Tibial nerve (tissue), 4 donors: Measurements from ENCODE around the gene IRS1. TPM values are rescaled to one million over a fixed set of nuclear protein-coding genes. Genes with fewer than 3 reads are reported as not detected.
A peak's percentile ranks its signal among the peaks of the same experiment; 100 is the strongest.

Experiments used
- DNase-seq, 2 donors: peaks; one replicate each; pipeline ENCODE4 v3.0.0-alpha.2; 2019; ENCODE audit warnings: low spot score in 2 of 2
- H3K27ac ChIP-seq, 4 donors: fragments of 200-600 bp; sonication (generic) in 3 of 4; one replicate each; pipeline ENCODE4 v1.5.1; 2017 to 2019; ENCODE audit warnings: mild to moderate bottlenecking in 1 of 4
- H3K27me3 ChIP-seq, 2 donors: fragments of 200-600 bp; sonication (generic) in 1 of 2; one replicate each; pipeline versions ENCODE4 v1.5.1 to v1.6.0; 2017 to 2019
- H3K36me3 ChIP-seq, 3 donors: fragments of 200-600 bp; sonication (generic); one replicate each; pipeline ENCODE4 v1.5.1; 2018 to 2019
- H3K4me1 ChIP-seq, 4 donors: fragments of 200-600 bp; sonication (generic) in 3 of 4; one replicate each; pipeline ENCODE4 v1.5.1; 2017 to 2019
- H3K4me3 ChIP-seq, 4 donors: fragments of 200-600 bp; sonication (generic) in 3 of 4; one replicate each; pipeline ENCODE4 v1.5.1; 2017 to 2019; ENCODE audit warnings: mild to moderate bottlenecking in 1 of 4, moderate library complexity in 1 of 4
- H3K9me3 ChIP-seq, 4 donors: fragments of 200-600 bp; sonication (generic) in 3 of 4; one replicate each; pipeline ENCODE4 v1.5.1; 2017 to 2019
- CTCF ChIP-seq, 5 experiments: fragments of 200-600 bp in 3 of 5; fragments of 450-650 bp in 2 of 5; sonication (generic) in 3 of 5; IDR thresholded peaks; one replicate each; pipeline ENCODE4 v1.5.1; 2016 to 2019; ENCODE audit warnings: antibody characterized with exemption in 5 of 5, mild to moderate bottlenecking in 3 of 5, moderate library complexity in 2 of 5
- EP300 ChIP-seq, 2 donors: sonication (generic); formaldehyde crosslinking; IDR thresholded peaks; one replicate each; pipeline ENCODE4 v1.6.1; 2017; ENCODE audit warnings: antibody characterized with exemption in 2 of 2, mild to moderate bottlenecking in 1 of 2
- POLR2A ChIP-seq, 2 donors: fragments of 450-650 bp; IDR thresholded peaks; one replicate each; pipeline ENCODE4 v1.6.1; 2017; ENCODE audit warnings: antibody characterized with exemption in 2 of 2, mild to moderate bottlenecking in 2 of 2, moderate library complexity in 2 of 2
- WGBS, 2 donors: methylation state at CpG; one replicate each; pipeline ENCODE4 v1.1.5; 2018; 5-methylcytosine and 5-hydroxymethylcytosine counted together
- total RNA-seq, 4 donors: library from RNA; depleted of rRNA; stranded (reverse); fragments of >200 nt; gene quantifications; one replicate each; pipeline ENCODE4 v1.1.0, GENCODE V29; 2016

Gene IRS1
- total RNA-seq, 4 donors from 2014 or later, result 9.4 to 11.7 (median 11.2) TPM

- no peak for TF ChIP-seq EP300 (IDR thresholded peaks at IDR 0.05)
- H3K9me3 ChIP-seq, result no peaks in the 10 kb centered on the region
- peak overlapping the region in 2 of 4 donors; percentile 29 to 60 for H3K27ac ChIP-seq
- H3K4me3 ChIP-seq, result no peak overlapping the region
- DNase-seq, result no peak
- WGBS, 2 donors, result 31 to 41% methylated on average over 6 of the region's 6 CpGs
- H3K4me1 ChIP-seq, result peaks cover 0 to 33% (median 3%) of the 10 kb centered on the region in 4 donors
- H3K27me3 ChIP-seq, result no peaks in the 10 kb centered on the region
- H3K36me3 ChIP-seq, result no peaks in the 10 kb centered on the region
These were observed 66.3 kb downstream of the IRS1 start for GRCh38 chr2:226733189-226733858.

GRCh38 chr2:226732478-226733188, 67.0 kb downstream of the IRS1 start:
- whole genome bisulfite sequencing, 2 donors, result 89 to 93% methylated on average over 4 of the region's 4 CpGs
- H3K27ac ChIP-seq, result no peak overlapping the region
- DNase-seq, result no peak
- H3K27me3 ChIP-seq, result no peaks in the 10 kb centered on the region
- H3K9me3 ChIP-seq, result no peaks in the 10 kb centered on the region
- H3K4me3 ChIP-seq, result no peak overlapping the region
- H3K4me1 ChIP-seq, result peaks cover 0 to 29% (median 3%) of the 10 kb centered on the region in 4 donors
- H3K36me3 ChIP-seq, result no peaks in the 10 kb centered on the region
- no peak for TF ChIP-seq EP300 (IDR thresholded peaks at IDR 0.05)
- no peak for TF ChIP-seq POLR2A (IDR thresholded peaks at IDR 0.05)
- no peak for TF ChIP-seq CTCF (IDR thresholded peaks at IDR 0.05)

GRCh38 chr2:226730481-226730880, 69.1 kb downstream of the IRS1 start:
- no peak overlapping the region for H3K27ac ChIP-seq
- 77 to 78% methylated on average over 4 of the region's 4 CpGs for WGBS, 2 donors
- no peak for DNase-seq

GRCh38 chr2:226728996-226729395, 70.6 kb downstream of the IRS1 start:
- Histone ChIP-seq H3K4me1 (peaks cover 0 to 49% (median 3%) of the 10 kb centered on the region in 4 donors), H3K9me3 (no peaks in the 10 kb centered on the region), H3K36me3 (no peaks in the 10 kb centered on the region), H3K4me3 (no peak overlapping the region), H3K27me3 (no peaks in the 10 kb centered on the region), H3K27ac (no peak overlapping the region)
- no peak for DNase-seq
- WGBS, 2 donors, result 82 to 96% methylated on average over 1 of the region's 1 CpG
- TF ChIP-seq CTCF (IDR thresholded peaks at IDR 0.05), result no peak
- TF ChIP-seq EP300 (IDR thresholded peaks at IDR 0.05), result no peak
- TF ChIP-seq POLR2A (IDR thresholded peaks at IDR 0.05), result no peak

More at GRCh38 chr2:226730481-226730880, 69.1 kb downstream of the IRS1 start:
- Histone ChIP-seq H3K36me3 (no peaks in the 10 kb centered on the region), H3K9me3 (no peaks in the 10 kb centered on the region), H3K27me3 (no peaks in the 10 kb centered on the region), H3K4me3 (no peak overlapping the region), H3K4me1 (peaks cover 0 to 40% (median 3%) of the 10 kb centered on the region in 4 donors)
- TF ChIP-seq CTCF (IDR thresholded peaks at IDR 0.05), result no peak
- no peak for TF ChIP-seq POLR2A (IDR thresholded peaks at IDR 0.05)
- TF ChIP-seq EP300 (IDR thresholded peaks at IDR 0.05), result no peak

GRCh38 chr2:226727251-226727650, 72.4 kb downstream of the IRS1 start:
- Histone ChIP-seq H3K27me3 (no peaks in the 10 kb centered on the region), H3K9me3 (no peaks in the 10 kb centered on the region), H3K27ac (no peak overlapping the region), H3K4me3 (no peak overlapping the region), H3K4me1 (peaks cover 0 to 40% (median 0%) of the 10 kb centered on the region in 4 donors), H3K36me3 (no peaks in the 10 kb centered on the region)
- WGBS, 2 donors, result 27 to 47% methylated on average over 1 of the region's 1 CpG
- no peak for TF ChIP-seq CTCF (IDR thresholded peaks at IDR 0.05)
- no peak for TF ChIP-seq POLR2A (IDR thresholded peaks at IDR 0.05)
- TF ChIP-seq EP300 (IDR thresholded peaks at IDR 0.05), result no peak
- DNase-seq, result no peak
